GM18861 (cell line): ENCODE measurements around the gene ELMOD3.
A peak's percentile ranks its signal among the peaks of the same experiment; 100 is the strongest.
"Not testable (repeated sequence)": the region's sequence is repeated elsewhere in the genome, so short reads cannot be mapped to it uniquely, and the experiment has no call there.

Experiments
- ATAC-seq: cut with Tn5 transposase; IDR thresholded peaks from one replicate; pipeline ENCODE4 v1.9.1; 2021; ENCODE audit not compliant: unreplicated experiment

ELMOD3 gene

GRCh38 chr2:85354286-85355072, at the start of gene ELMOD3, which contains the start of gene RETSAT:
Gene ELMOD3 (plus strand): TSS chr2:85354769. CDS start chr2:85357199, 2,430 bp downstream.
Gene RETSAT (minus strand): TSS chr2:85354528. CDS start chr2:85354507, 21 bp downstream.
- peak; percentile 91 for ATAC-seq

GRCh38 chr2:85307527-85307897, 47.1 kb upstream of the ELMOD3 start:
- ATAC-seq = no peak

GRCh38 chr2:85308201-85308600, 46.4 kb upstream of the ELMOD3 start:
- ATAC-seq = no peak

DNA sequence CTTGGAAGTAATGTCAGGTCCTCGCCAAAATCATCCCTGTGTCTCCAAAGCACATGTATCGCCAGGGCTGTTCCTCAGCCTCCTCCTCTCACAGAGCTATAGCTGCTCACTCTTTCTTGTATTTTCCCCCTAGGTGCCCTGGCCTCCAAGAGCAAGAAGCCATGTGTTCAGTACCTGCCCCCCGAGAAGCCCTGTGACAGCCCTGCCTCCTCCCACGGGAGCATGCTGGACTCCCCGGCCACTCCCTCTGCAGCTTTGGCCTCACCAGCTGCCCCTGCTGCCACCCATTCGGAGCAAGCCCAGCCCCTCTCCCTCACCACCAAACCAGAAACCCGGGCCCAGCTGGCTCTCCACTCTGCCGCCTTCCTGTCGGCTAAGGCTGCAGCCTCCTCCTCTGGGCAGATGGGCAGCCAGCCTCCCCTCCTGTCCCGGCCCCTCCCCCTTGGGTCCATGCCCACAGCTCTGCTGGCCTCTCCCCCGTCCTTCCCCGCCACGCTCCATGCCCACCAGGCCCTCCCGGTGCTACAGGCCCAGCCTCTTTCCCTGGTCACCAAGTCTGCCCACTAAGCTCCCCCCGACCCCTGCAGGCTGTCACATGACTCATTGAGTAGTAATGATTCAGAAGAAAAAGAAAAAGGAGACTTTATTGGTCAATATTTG, 45.5 kb upstream of the ELMOD3 start:
- ATAC-seq = no peak

- ATAC-seq = no peak
Measured at GRCh38 chr2:85309699-85310321, 44.8 kb upstream of the ELMOD3 start.

- ATAC-seq = peak; percentile 61
Measured at GRCh38 chr2:85310330-85310729, 44.2 kb upstream of the ELMOD3 start.

DNA sequence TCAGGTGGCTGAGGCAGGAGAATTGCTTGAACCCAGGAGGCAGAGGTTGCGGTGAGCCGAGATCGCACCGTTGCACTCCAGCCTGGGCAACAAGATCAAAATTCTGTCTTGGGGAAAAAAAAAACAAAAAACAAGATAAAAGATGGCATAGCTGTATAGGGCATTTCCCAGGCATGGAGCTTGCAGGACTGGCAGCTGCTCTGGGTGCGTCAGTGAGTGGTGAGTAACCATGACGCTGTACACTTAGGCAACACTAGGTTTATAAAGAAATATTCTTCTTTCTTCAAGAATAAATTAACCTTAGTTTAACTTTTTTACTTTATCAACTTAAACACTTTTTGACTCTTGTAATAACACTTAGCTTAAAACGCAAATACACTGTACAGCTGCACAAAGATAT, 42.2 kb upstream of the ELMOD3 start:
- no peak for ATAC-seq

DNA sequence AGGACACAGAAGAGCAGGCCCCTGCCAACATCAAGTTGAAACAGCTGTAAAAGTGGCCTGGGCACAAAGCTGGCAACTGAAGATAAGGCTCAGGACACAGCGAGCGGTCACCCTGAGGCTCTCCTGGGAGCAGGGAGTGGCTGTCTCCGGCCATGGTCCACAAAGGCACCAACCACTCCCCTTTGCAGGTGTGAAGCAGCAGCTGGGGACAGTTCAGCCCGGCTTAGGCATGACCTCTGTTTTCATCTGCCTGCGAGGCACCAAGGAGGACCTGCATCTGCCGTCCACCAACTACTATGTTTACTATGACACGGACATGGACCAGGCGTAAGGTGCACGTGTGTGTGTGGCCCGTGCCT, 39.7 kb upstream of the ELMOD3 start:
- ATAC-seq = no peak

DNA sequence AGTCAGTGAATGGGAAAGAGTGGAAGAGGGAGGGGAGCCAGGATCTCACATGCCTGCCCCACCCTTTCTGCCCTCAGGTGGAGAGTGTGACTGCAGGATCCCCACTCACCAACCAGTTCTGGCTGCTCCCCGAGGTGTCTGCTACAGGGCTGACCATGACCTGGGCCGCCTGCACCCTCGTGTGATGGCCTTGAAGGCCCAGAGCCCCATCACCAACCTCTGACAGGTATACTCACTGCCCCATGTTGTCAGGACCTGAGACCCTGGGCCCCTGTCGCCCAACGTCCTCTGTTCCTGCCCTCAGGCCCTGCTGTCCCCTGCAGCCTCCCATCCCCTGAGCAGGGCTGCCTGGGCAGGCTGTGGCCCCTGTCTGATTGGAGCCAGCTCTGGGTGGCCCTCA, 38.6 kb upstream of the ELMOD3 start:
- not testable (repeated sequence) for ATAC-seq

DNA sequence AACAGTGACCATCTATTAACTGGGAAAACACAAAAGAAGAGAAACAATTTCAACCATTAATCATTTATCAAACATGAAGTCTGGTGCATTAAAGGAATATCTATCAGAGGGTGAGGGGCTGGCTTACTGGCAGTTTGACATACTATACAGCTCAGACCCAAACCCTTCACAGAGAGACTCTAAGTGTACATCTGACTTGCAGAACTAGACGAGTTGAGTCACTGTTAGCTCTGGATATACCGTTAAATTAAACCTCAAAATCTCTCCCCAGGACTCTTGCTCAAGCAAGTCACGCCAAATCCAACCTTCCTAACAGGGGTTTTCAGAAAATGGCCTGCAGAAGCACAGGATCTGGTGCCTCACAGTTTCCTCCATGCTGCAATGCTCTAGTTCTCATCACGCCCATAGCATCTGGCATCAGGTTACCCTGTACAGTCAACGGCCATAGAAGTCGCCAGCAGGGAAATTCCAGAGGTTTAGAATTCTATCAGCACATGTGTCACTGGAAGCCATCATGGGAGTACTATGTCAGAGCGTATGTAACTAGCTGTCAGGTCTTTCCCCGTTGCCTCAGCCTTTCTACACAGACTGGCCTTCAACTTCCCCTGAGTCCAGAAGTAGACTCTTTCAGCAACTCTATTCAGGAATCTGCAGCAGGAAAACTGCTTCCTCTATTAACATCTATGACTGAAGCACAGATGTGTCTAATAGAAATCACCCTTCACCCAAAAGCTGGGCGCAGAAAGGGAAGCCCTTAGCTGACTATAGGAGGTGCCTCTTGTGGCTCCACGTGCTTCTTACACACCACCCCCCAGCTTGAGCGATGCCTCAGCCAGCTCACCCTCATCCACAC, 36.1 kb upstream of the ELMOD3 start:
- ATAC-seq = no peak

DNA sequence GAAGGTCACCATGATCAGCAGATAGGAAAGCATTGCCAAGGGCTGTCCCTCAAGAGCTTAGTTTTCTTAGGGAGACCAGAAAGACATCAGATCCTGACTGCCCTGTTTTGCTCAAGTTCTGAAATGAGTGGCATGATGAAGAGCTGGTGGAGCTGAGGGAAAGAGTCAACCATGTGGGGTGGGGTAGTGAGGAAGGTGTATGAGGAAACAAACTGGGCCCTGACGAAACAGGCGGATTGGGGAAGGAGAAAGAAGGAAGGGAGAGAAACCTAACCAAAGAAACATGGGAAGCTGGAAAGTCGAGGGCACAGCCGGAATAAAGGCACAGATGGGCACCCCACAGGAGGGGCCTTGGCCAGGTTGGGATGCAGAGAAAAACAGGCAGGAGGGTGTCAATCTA, 34.8 kb upstream of the ELMOD3 start:
- ATAC-seq = no peak

DNA sequence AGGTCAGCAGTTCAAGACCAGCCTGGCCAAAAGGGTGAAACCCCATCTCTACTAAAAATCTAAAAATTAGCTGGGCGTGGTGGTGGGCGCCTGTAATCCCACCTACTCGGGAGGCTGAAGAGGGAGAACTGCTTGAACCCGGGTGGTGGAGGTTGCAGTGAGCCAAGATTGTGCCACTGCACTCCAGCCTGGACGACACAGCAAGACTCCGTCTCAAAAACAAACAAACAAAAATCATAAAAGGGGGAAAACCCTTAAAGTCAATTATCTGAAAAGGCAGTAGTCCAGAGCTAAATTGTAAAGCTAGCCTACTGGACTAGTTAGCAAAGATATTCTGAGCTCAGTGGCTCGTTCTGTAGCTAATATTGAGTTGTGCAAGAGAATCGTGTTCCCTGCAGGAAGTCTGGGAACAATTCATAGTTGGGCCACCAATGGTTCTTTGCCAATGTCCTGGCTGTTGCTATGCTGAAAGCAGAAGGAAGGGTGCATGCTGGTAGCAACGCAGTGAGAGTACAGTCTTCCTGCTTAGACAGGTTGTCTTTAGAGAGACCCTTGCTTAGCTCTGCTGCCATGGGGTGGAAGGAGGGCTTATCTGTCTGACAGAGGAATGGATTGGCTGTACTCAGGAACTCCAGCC, 31.1 kb upstream of the ELMOD3 start:
- no peak for ATAC-seq

GRCh38 chr2:85323988-85324367, 30.6 kb upstream of the ELMOD3 start:
- not testable (repeated sequence) for ATAC-seq

DNA sequence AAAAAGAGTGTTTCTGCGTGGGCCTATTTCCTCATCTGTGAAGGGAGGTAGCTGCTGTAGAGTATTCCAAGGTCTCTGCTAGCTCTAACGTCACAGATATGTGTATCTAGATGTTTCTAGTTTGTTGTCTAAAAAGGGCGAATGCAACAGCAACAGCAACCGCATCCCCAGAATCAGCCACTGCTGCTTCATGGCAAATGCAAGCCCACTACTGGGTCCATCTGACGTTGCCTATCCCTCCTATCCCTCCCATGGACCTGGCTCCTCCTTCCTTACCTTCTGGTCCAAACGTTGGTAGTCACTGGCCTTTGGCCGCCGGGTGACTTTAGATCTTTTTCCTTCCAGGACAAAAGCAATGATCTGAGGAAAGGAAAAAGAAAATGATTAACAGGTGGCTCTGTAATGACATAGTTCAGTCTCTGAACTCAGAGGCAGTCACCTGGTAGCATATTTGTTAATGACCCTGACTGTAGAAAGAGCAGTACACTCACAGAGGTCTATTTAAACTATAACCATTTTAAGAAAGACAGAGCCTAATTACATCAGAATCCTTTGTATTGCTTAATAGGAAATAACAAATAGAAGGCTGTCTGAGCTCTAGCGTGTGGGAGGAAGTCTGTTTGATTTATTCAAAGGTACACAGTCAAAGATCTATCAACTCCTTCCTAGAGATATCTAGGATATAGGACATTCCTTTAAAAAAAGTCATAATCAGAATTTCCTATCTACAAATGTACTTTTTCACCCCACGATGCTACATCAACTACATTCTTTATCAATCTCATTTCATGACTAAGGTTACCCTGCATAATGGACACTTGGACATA, 29.7 kb upstream of the ELMOD3 start:
- ATAC-seq = no peak

DNA sequence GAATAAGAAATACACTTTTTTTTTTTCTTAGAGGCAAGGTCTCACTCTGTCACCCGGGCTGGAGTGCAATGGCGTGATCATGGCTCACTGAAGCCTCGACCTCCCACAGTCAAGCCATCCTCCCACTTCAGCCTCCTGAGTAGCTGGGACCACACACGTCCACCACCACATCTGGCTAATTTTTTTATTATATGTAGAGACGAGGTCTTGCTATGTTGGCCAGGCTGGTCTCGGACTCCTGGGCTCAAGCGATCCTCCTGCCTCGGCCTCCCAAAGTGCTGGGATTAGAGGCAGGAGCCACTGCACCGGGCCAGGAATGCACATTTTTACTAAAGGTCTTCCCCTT, 29.1 kb upstream of the ELMOD3 start:
- no peak for ATAC-seq

- no peak for ATAC-seq
Measured at GRCh38 chr2:85326406-85327159, 28.0 kb upstream of the ELMOD3 start.

DNA sequence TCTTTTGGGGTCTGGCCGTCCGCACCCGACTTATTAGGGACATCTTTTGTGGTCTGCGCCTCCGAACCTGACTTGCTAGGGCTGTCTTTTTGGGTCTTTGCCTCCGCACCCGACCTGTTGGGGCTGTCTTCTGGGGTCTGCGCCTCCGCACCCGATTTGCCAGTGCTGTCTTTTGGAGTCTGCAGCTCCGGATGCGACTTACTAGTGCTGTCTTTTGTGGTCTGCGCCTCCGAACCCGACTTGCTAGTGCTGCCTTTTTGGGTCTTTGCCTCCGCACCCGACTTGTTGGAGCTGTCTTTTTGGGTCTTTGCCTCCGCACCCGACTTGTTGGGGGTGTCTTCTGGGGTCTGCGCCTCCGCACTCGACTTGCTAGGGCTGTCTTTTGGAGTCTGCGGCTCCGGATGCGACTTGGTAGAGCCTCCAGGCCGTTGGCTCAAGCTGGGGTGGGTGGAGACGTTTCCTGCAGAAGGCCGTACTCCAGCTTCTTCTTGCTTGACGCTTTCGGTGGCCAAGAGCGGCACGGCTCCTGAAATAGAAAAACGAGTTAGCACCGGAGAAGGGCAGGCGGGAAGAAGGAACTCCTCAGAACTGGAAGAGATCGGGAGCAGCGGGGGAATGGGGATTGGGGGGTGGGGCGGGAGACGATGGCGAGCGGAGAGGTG, 27.3 kb upstream of the ELMOD3 start:
- no peak for ATAC-seq

DNA sequence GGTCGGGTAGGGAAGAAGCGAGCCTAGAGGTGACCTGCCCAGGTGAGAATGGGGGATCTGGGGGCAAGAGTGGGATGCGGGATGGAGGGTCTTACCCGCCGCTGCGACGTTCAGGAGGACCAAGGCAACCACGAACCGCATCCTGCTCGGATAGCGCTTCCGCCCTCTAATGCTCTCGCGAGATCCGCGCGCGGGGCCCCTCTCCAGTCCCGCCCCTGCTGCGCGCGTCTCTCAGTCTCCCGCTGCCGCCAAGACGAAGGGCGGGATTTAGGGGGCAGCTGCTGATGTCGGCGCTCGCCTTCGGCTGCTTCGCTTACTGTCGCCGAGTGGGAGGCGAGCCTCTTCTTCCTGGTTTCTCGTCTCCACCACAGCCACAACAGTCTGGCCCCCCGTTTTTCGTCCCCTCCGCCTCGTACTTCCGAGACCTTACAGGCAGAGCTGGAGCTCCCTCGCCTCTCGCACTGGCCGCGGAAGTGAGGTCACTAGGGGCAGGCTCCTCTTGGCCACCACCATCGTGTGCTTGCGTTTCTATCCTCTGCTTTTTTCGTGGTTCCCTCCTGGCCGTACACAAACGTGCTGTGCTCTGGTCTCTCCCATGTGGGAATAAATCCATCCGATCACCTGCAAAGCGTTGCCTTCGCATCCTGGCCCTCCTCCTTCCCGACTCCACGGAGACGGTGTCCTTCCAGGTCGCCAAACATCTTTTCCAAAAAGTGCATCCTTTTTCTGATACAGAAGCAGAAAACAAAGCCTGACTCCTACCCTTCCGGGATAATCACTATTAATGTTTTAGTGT, 26.5 kb upstream of the ELMOD3 start, which contains the start of gene TGOLN2:
TSS of gene TGOLN2 (minus strand) at position 168 of the 796 bp plus-strand sequence. CDS start at position 141, 27 bp downstream.
- peak; percentile 76 for ATAC-seq
